Left hindlimb (tissue), 1 donor: Measurements from ENCODE around the gene WDR77.

Experiments
- DNase-seq: peaks from one replicate; pipeline ENCODE4 v3.0.0-alpha.2; 2018

WDR77 gene

DNA sequence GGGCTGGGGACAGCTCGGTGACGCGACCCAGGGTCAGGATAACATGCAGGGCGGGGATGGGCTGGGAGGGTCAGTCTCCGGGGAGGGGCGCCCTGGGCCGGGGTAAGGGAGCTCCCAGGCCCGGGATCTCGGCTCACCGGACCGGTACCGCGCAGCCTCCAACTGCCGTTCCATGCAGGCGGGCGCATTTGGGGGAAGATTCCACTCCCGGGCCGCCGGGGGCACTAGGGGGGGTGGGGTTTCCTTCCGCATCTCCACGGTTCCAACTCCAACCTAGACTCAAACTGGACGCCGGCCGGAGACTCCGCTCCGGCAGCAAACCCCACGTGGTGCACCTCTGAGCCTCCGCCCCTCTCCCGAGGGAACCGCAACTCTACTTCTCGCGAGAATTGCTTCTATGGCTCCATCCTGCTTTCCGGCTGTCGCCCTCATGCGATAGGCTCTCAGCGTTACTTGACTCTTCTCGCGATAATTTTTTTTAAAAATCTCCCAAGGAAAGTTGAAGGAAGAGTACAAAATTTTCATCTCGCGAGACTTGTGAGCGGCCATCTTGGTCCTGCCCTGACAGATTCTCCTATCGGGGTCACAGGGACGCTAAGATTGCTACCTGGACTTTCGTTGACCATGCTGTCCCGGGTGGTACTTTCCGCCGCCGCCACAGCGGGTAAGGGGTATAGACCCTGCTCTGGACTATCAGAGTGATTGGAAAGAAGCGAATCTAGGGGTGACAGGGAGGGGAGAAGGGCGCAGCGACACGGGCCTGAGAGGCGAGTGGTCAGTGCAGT is at the start of gene WDR77, which contains the start of gene ATP5PB:
TSS of gene WDR77 (minus strand) at position 339 of the 785 bp plus-strand sequence. CDS start at position 252, 87 bp downstream.
TSS of gene ATP5PB (plus strand) at position 547 of the 785 bp plus-strand sequence. CDS start at position 625, 78 bp downstream.
- peak; percentile 97 for DNase-seq

GRCh38 chr1:111497592-111497991 is 48.5 kb upstream of the WDR77 start:
- DNase-seq, result no peak

- DNase-seq, result no peak
Measured at GRCh38 chr1:111496398-111496797, 47.3 kb upstream of the WDR77 start.

DNA sequence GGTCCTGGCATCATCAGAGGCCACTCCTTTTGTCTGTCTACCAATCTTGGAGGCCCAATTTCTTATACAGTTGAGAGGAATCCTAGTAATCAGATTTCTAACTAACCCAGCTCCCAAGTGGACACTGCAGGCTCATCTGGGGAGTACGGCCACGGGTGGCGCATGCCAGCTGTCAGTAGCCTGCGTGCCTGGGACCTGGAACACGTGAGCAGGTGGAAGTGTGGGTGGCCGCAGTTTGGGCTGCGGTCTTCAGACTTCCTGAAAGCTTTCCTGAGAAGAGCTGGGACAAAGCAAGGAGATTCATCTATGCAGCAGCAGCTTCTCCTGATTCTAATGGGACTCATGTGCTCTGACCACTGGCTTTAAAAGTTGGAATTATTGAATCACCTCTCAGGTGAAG is 42.0 kb upstream of the WDR77 start:
- no peak for DNase-seq

GRCh38 chr1:111490220-111490619 is 41.2 kb upstream of the WDR77 start:
- DNase-seq, result no peak

DNA sequence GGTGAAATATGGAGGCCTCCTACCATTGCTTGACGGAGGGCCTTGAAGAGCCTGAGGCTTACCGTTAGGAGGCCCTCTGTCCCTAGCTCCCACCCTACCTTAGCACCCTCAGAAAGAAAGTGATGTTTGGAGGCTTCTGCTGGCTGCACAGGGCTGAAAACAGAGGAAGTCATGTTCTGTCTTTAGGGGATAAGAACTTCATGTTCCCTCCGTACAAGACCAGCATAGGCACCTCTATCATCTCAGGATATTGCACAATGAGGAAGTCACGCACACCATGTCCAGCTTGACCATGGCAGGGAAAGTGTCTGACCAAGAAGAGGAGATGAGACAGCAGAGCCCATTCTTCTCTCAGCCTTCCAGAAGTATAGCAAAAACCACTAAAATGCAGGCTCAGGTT is 40.5 kb upstream of the WDR77 start:
- DNase-seq, result no peak

DNA sequence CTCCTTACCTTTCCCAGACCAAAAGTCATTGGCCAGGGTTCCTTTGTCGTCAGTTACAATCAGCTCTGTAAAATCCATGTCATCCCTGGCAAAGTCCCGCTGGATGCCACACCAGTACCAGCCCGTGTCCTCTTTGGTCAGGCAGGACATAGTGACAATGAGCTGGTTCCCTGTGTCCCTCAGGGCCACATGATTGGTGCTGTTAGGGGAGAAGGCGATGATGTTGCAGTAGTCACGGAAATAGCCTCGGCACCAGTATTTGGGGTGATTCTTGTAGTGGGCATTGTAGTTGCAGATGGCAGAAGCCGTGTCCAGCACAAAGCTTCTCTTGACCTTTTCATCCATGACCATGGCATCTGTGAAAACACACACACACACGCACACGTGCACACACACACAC is 39.6 kb upstream of the WDR77 start:
- no peak for DNase-seq

- DNase-seq, result no peak
Measured at GRCh38 chr1:111487133-111487532, 38.1 kb upstream of the WDR77 start.

- DNase-seq, result no peak
Measured at GRCh38 chr1:111486431-111486830, 37.4 kb upstream of the WDR77 start.

- no peak for DNase-seq
Measured at GRCh38 chr1:111484391-111485026, 35.5 kb upstream of the WDR77 start.

DNA sequence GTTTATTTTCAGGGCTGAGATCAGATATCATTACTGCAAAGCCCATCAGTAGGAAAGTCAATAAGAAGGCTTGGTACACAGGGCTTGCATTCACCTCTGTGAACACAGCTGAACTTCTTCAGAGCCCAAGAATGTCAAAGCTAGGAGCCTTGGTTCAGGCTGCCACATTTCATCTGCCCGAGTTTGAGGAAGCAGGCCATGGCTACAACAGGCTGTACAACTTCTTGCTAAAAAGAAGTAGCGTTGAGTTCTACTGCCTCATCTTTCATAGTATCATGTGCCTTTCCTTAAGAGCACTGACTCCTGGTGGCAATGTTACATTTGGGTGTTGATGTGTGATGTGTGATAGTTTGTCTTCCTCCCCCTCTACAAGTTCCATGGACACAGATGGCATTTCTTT is 34.8 kb upstream of the WDR77 start:
- DNase-seq, result no peak

- no peak for DNase-seq
Measured at GRCh38 chr1:111483166-111483565, 34.1 kb upstream of the WDR77 start.

DNA sequence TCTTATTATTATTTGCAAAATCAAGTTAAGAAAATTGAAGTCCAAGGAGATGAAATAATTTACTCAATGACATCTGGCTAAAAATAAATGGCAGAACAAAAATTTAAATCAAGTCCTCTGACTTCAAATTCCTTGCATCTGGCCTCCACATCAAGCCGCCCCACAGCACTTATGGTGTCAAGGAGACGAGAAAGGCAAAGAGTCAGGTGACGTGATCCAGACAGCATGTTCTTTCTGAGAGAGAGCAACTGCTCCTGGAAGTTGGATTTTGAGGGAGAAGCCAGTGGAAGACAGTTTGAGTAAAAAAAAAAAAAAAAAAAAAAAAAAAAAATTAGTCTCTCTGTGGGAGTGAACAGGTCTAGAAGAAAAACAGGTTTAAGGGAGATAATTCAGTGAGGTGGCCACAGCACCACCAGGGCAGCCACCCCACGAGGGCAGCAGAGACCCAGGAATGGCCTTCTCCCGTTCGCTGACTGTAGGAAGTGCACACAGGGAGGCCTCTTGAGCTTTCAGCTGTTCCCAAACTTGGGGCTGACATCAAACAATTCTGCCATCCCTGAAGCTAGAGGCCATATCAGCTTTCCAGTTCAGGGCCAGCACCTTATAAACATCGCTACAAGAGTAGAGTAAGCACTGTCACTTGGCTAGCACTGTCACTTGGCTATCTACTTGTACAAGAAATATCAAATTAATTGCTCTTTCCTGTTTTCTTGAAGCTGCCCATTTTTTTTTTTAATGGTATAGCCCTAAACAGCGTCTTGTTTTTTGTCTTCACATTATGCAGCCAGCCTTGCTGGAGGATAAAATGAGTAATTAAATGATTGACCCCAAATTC is 32.5 kb upstream of the WDR77 start:
- peak; percentile 77 for DNase-seq

DNA sequence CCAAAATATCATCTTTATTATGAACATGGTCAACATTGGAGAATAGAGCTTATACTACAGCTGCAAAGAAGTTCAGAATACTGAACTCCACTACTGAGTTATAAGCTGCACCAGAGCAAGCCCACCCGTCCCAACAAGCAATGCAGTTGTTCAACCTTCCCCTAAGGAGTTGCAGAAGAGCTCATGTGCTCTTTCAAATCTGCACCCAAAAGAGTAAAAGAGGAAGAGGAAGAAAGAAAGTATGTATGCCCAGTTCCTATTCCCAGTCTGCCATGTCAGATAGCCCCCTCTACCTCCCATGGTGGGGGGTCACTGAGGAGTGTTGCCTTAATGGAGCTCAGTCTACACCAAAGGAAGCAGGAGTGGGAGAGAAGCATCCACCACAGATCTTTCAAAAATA is 31.6 kb upstream of the WDR77 start:
- DNase-seq, result no peak

DNA sequence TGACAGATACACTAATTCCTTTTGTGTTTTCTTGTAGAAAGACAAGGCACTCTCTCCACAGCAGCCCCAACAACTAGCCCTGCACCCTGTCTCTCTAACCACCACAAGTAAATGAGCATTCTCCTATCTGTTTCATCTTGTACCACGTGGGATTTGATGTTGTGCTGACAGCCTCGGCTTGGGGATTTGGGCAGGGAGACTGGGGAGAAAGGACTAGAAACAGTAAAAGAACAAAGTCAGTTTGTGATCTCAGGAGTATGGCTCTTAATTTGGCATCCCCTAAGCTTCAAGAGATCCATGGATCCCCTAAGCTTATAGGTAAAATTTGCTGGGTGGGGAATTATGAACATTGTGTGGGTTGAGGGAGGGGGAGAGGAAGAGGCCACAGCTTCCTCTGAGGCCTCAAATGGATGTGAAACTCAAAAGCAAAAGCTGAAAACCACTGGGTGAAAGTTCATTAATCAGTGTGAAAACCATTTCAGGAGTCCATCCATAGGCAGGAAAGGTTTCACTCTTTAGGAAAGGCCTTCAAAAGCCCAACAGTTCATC is 27.8 kb upstream of the WDR77 start:
- no peak for DNase-seq

- no peak for DNase-seq
Measured at GRCh38 chr1:111476214-111476613, 27.2 kb upstream of the WDR77 start.

DNA sequence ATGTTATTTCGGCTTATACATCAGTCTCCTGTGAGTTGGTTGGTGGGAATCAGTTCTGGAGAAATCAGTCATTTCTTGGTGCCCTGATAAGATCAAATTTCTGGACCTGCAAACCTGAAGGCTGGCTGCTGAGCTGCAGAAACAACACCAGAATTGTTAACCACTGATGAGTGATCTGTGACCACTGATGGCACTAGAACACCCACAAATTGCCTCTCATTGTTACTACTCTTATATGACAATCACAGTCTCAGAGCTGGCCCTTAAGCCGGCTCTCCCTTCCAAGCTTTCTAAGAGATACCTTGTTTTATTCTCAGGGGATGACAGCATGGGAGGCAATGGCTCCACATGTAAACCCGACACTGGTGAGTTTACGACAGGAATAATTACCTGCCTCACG is 26.6 kb upstream of the WDR77 start:
- DNase-seq, result no peak

- DNase-seq, result no peak
Measured at GRCh38 chr1:111474521-111474920, 25.5 kb upstream of the WDR77 start.

DNA sequence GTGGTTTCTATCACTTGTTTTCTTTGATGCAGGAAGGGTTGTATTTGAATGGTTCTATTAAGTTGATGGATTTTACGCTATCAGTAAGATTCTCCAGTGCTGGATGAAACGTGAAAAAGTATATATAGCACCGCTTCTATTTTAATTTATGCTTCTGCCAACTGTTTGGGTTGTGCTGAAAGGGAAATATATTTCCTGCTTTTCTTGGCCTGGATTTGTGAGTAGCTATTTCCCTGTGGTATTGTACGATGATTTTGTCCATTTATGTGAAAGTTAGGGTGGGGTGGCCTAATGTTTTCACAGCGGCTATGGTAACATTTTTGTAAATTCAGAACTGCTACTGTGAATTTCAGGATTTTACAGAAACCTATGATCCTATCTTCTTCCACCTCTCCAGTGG is 25.1 kb upstream of the WDR77 start:
- no peak for DNase-seq

GRCh38 chr1:111471538-111471937 is 22.5 kb upstream of the WDR77 start:
- DNase-seq, result no peak

DNA sequence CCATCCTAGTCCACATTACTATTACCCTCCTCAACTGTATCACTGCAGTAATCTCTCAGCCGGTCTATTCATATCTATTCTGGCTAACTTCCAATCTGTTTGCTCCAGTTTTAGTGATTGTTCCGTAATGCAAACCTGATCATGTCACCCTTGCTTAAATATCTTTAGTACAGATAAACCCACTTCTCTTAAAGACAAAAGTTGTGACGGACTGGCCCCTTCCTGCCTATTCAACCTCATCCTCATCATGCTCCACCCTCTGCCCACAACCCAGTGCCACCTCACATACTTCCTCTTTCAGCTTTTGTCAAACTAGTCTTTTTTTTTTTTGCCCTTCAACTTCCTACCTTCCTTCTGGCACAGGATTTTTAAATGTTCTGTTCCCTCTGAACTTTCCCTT is 22.0 kb upstream of the WDR77 start:
- no peak for DNase-seq

- DNase-seq, result no peak
Measured at GRCh38 chr1:111470596-111470995, 21.5 kb upstream of the WDR77 start.

DNA sequence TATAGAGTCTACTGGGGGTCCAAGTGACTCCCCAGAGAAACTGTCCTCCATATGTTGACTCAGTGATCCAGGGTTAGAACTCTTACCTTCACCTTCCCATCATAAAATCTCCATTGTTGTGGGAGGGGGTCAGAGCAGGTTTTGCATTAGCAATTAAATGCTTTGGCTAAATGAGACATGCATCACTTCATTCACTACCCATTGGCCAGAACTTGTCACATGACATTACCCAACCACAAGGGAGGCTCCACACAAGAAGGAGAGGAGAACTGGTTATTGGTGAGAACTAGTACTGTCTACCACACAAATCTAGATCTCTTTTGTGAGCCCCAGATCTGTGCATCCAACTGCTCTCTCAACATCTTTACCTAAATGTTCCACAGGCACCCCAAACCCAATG is 20.5 kb upstream of the WDR77 start:
- DNase-seq, result no peak
